OCI-M2 (cell line): ENCODE measurements around the gene GTF2IRD1.

Source experiments
- DNase-seq: peaks from one replicate; lab custom pipeline; 2025; ENCODE audit not compliant: unreplicated experiment; lab: John Stamatoyannopoulos, UW

The GTF2IRD1 gene

DNA sequence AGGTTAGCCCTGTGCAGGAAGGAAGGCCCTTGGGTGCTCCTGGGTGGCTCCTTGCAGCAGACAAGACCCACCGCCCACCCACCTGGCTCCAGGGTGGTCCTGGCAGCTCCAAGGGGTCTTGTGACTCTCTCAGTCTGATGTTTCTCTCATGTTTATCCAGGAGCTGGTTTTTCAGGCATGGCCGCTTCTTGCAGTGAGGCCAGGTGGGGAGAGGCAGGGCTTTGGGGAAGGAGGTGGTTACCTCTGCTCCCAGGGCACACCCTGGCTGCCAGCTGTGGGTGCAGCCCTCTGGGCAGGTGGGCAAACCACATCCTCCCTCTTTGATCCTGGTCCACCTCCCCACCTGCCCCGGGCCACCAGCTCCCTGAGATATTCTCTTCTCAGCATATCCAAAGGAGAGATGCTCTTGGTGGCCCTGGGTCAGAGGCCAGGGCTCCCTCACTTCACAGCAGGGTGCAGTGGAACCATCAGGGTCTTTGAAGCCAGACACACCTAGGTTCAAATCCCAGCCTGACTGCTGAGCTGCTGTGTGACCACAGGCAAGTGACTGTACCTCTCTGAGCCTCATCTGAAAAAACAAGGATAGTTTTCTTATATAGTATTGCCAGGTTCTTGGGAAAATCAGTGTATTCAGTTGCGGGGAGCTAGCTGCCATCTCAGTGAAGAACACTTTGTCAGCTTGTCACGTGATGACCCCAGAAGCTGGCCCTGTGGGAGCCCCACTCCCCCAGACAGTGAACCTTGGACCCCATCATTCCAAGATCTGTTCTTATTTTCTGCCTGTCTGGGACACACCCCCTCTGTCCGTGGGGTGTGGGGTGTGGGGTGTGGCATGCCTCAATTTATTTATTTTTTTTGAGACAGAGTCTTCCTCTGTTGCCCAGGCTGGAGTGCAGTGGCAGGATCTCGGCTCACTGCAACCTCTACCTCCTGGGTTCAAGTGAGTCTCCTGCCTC, 11.5 kb downstream of the GTF2IRD1 start:
- no peak for DNase-seq

DNA sequence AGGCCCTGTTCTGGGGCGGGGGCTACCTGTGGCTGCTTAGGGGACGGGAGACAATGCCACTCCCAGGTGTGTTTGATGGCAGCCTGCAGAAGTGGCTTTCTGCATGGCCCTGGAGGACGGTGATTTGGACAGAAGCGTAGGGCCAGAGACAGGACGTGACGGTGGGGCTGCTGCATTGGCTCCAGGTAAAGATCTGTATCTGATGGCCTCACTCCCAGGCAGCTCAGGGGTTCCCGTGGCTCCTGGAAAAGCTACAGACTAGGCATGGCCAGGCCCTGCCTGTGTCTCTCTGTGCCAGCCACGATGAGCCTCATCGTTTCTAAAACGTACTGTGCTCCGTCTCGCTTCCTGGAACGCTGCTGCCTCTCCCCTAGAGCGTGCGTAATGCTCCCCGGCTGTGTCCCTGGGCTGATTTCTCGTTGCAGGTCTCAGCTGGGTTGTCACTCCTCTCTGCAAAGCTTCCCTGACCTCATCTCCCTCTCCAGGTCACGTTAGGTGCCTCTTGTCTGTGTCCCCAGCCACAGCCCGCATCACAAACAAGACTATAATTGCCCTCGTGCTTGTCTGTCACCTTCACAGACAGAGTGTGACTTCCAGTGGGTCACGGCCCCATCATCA, 12.6 kb downstream of the GTF2IRD1 start:
- DNase-seq = no peak

GRCh38 chr7:74467876-74468275, 14.2 kb downstream of the GTF2IRD1 start:
- no peak for DNase-seq

- no peak for DNase-seq
These were observed 16.8 kb downstream of the GTF2IRD1 start for GRCh38 chr7:74470504-74470903.

DNA sequence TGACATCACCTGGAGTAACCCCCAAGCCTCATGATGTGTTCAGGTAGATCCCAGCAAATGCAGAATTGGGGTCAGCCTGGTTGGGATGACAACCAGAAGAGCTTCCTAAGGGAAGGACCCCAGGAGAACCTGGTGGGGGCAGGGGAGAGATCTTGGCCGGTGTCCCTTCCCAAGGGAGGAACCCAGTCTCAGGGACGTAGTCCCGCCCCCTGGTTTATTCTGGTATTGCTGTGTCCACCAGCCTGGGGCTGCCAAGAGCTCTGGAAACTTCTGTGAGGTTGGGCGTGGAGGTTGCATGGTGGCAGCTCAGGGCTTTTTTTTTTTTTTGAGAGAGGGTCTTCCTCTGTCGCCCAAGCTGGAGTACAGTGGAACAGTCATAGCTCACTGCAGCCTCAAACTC, 19.4 kb downstream of the GTF2IRD1 start:
- no peak for DNase-seq

GRCh38 chr7:74474271-74474865, 20.7 kb downstream of the GTF2IRD1 start:
- no peak for DNase-seq

DNA sequence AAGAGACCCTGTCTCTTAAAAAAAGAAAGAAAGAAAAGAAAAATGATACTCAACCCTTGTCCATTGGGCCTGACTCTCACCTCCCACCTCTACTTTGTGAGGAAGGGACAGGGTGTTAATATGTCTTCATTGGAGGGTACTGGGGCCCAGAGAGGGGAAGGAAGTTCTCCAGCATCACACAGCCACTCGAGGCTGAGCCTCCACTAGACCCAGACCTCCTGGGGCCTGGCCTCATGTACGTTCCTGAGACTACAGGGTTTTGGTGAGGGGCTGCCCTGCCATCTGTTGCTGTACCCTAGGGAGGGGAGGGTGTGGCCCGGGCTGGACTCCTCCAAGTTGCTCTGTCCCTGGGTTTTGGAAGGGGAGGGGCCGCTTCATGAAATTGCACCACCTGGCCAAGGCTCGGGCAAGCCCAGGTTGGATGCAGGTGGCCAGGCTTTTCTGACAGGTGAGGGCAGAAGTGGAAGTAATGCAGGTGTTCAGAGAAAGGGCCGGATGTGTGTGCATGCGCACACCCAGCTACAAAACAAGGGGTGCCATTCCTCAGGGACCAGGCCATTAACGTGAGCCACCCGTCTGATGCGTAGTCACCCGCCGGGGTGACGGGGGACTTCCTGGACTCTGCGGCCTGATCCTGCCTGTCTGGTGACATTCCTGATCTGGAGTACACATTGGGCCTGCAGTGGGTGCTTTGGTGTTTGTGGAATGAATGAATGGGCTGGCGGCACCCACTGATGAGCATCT, 21.7 kb downstream of the GTF2IRD1 start:
- no peak for DNase-seq

DNA sequence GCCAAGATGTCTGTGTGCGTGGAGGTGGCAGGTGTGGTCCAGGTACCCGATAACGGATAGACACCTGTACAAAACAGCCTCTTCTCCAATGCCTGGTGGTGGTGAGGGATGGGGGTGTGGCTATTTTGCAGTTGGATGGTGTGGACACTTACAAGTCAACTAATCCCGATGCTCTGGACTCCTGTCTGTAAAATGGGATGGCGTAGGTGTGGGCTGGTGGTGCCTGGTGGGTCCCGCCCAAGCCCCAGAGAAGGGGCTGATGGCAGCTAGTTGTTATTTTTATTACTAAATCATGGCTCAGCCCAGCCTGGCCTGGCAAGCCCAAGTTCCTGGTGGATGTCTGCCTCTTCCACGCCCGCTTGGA, 22.3 kb downstream of the GTF2IRD1 start:
- no peak for DNase-seq

- DNase-seq = no peak
These were observed 22.9 kb downstream of the GTF2IRD1 start for GRCh38 chr7:74476626-74477025.

DNA sequence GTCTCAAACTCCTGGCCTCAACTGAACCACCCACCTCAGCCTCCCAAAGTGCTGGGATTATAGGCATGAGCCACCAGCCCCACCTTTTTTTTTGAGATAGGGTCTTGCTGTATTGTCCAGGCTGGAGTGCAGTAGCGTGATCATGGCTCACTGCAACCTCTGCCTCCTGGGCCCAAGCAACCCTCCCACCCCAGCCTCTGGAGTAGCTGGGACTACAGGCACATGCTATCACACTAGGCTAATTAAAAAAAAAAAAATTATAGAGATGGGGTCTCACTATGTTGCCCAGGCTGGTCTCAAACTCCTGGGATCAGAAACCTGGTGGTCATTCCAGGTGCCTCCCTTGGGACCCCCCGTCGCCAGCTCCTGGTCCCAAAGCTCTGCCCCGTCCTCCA, 25.0 kb downstream of the GTF2IRD1 start:
- DNase-seq = no peak

DNA sequence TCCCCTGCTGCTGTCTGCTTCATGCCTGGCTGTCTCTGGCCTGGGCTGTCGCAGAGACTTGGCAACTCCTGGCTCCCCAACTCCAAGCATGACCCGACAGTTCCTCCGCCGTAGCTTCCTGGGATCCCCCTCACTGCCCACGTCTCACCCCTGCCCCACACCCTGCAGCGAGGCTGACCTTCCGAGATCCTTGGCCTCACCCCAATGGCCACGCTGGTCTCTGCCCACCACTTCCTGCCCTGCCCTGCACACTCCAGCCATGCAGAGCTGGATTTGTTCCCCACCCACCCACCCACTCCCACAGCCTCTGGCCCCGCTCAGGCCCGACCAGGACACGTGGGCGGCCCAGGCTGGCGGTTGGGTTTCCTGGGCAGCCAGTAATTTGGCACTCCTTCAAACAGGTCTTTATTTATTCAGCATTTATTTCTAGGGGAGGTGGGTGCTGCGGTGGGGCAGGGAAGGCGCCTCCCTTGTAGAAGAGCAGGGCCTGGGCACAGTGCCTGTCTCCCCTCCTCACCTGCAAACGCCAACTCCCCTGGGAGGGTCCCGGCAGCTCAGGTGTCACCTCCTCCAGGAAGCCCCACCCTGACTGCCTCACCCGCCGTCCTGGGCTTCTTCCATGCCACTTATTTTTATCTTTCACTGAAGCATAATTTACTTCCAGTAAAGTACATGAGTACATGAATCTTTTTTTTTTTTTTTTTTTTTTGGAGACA, 25.5 kb downstream of the GTF2IRD1 start:
- DNase-seq = no peak

GRCh38 chr7:74479961-74480829, 26.5 kb downstream of the GTF2IRD1 start:
- DNase-seq = no peak

DNA sequence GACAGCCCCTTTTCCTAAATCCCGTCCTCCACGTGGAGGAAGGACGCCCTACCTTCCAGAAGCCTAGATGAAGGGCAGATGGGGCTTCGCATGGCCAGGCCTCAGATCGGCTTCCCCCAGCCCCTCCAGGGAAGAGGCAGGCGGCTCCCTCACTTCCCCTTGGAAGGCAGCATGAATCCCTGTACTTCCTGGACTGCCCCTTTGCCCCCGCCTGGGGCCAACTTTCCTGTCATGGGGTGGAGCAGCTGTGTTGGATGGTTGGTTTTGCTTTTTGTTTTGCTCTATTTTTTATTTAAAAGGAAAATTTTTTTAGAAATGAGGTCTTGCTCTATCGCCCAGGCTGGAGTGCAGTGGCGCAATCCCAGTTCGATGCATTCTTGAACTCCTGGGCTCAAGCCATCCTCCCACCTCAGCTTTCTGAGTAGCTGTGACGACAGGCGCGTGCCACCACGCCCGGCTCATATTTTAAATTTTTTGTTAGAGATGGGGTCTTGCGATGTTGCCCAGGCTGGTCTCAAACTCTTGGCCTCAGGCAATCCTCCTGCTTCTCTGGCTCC, 27.2 kb downstream of the GTF2IRD1 start:
- no peak for DNase-seq

GRCh38 chr7:74481458-74482196, 27.9 kb downstream of the GTF2IRD1 start:
- DNase-seq = no peak

DNA sequence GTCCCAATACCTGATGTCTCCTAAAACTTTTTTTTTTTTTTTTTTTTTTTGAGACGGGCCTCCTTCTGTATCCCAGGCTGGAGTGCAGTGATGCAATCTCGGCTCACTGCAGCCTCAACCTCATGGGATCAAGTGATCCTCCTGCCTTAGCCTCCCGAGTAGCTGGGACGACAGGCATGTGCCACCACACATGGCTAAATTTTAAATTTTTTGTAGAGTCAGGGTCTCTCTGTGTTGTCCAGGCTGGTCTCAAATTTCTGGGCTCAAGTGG, 28.4 kb downstream of the GTF2IRD1 start:
- DNase-seq = no peak

DNA sequence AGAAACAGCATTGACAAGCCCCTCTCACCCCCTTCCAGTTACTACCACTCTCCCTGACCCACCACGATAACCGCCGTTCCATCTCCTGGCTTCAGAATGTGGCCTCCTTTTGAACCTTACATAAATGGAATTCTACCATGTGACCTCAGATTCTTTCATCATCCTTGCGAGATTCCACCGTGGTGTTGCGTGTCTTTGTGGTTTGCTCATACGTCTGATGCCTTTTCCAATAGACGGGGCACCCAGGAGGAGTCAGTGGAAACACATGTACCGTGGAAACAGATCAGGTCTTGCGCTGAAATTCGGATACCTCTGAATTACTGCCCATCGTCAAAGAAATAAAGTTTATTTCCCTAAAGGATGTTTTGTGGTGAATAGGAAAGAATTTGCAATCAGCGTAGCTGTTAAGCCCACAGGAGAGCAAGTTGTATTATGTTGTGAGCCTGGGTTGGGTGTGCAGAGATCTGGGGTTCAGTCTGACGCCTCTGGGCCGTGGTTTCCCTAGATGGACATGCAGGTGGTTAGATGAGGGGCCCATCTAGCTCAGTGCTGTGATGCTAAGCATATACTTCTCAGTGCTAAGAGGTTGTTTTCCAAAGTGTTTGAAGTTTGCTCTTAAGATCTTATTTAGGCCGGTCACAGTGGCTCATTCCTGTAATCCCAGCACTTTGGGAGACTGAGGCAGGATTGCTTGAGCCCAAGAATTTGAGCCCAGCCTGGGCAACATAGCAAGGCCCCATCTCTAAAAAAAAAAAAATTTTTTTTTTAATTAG, 29.1 kb downstream of the GTF2IRD1 start:
- no peak for DNase-seq

GRCh38 chr7:74483402-74484336, 30.0 kb downstream of the GTF2IRD1 start:
- no peak for DNase-seq
